ENCODE data around the gene ESAM.

DNA sequence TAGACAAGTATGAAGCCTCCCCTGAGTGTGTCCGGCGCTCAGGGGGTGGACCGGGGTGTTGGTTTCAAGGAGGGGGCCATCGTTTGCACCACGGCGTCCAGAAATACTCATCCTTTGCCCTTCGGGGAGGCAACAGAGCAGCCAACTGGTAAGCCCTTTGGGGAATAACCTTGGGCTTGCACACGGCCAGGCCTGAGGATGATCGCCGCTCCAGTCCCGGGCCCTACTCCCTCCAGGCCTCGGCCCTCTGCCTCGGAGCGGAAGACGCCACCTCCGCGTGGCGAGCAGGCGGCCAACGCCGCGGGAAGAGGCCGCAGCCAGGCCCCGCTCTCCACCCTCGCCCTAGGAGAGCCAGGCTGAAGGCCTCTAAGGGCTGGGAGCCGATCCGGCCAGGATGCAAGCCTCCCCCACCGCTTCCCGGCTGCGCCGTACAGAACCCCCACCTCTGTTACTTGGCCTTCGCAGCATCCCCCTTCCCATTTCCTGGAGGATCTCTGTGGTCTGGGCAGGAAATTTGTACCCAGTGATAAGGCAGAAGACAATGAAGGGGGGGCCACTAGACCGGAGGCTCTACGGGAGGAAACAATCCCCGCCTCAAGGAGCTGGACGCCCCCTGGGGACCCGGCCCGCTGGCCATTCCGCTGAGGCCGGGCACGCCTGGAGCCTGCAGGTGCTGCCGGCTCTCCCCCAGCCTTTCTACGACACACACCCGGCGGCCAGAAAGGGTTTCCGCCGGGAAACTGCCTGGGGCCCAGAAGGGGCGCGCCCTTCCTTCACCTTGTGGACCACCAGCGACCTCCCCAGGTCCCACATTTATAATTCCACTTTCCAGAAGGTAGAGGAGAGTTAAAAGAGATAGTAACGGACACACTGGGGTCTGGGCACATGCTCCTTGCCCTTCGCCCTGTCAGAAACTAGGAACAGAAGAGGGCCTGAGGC, 2.6 kb downstream of the ESAM start:
- TF ChIP-seq, protein P1, sequence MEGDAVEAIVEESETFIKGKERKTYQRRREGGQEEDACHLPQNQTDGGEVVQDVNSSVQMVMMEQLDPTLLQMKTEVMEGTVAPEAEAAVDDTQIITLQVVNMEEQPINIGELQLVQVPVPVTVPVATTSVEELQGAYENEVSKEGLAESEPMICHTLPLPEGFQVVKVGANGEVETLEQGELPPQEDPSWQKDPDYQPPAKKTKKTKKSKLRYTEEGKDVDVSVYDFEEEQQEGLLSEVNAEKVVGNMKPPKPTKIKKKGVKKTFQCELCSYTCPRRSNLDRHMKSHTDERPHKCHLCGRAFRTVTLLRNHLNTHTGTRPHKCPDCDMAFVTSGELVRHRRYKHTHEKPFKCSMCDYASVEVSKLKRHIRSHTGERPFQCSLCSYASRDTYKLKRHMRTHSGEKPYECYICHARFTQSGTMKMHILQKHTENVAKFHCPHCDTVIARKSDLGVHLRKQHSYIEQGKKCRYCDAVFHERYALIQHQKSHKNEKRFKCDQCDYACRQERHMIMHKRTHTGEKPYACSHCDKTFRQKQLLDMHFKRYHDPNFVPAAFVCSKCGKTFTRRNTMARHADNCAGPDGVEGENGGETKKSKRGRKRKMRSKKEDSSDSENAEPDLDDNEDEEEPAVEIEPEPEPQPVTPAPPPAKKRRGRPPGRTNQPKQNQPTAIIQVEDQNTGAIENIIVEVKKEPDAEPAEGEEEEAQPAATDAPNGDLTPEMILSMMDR (IDR thresholded peaks at IDR 0.05) = peak in 2 of 12 donors; percentile 6 to 17
- no peak for TF ChIP-seq POLR2A (IDR thresholded peaks at IDR 0.05)
